ENCODE results near the gene BMP7.
"Not testable (repeated sequence)": the region's sequence is repeated elsewhere in the genome, so short reads cannot be mapped to it uniquely, and the experiment has no call there.

BMP7 gene

GRCh38 chr20:57267158-57267821 lies 849 bp upstream of the BMP7 start:
- no peak for DNase-seq (ENCODE audit: low read depth, low spot score)

- no peak for DNase-seq (ENCODE audit: low read depth, low spot score)
Observed at GRCh38 chr20:57265997-57266290, 497 bp downstream of the BMP7 start.

- no peak for DNase-seq (ENCODE audit: low read depth, low spot score)
Observed at GRCh38 chr20:57265336-57265996, 975 bp downstream of the BMP7 start.

GRCh38 chr20:57264908-57265335 lies 1.5 kb downstream of the BMP7 start:
- not testable (repeated sequence) for DNase-seq (ENCODE audit: low read depth, low spot score)

GRCh38 chr20:57263801-57264792 lies 2.3 kb downstream of the BMP7 start:
- no peak for DNase-seq (ENCODE audit: low read depth, low spot score)

GRCh38 chr20:57262784-57263609 lies 3.4 kb downstream of the BMP7 start:
- DNase-seq (ENCODE audit: low read depth, low spot score), result no peak

- no peak for DNase-seq (ENCODE audit: low read depth, low spot score)
Observed at GRCh38 chr20:57262301-57262700, 4.1 kb downstream of the BMP7 start.

- no peak for DNase-seq (ENCODE audit: low read depth, low spot score)
Observed at GRCh38 chr20:57261457-57262251, 4.8 kb downstream of the BMP7 start.

GRCh38 chr20:57260934-57261333 lies 5.5 kb downstream of the BMP7 start:
- DNase-seq (ENCODE audit: low read depth, low spot score), result no peak

GRCh38 chr20:57259938-57260921 lies 6.2 kb downstream of the BMP7 start:
- no peak for DNase-seq (ENCODE audit: low read depth, low spot score)

- no peak for DNase-seq (ENCODE audit: low read depth, low spot score)
Observed at GRCh38 chr20:57259121-57259937, 7.1 kb downstream of the BMP7 start.

GRCh38 chr20:57257701-57258453 lies 8.6 kb downstream of the BMP7 start:
- DNase-seq (ENCODE audit: low read depth, low spot score), result no peak

GRCh38 chr20:57256908-57257307 lies 9.5 kb downstream of the BMP7 start:
- DNase-seq (ENCODE audit: low read depth, low spot score), result no peak

- no peak for DNase-seq (ENCODE audit: low read depth, low spot score)
Observed at GRCh38 chr20:57256205-57256604, 10.2 kb downstream of the BMP7 start.

GRCh38 chr20:57255183-57255582 lies 11.3 kb downstream of the BMP7 start:
- no peak for DNase-seq (ENCODE audit: low read depth, low spot score)

- DNase-seq (ENCODE audit: low read depth, low spot score), result no peak
Observed at GRCh38 chr20:57252559-57253162, 13.8 kb downstream of the BMP7 start.

- no peak for DNase-seq (ENCODE audit: low read depth, low spot score)
Observed at GRCh38 chr20:57251949-57252348, 14.5 kb downstream of the BMP7 start.
